BJ (cell line): ENCODE measurements around the gene SDCCAG8. TPM values are rescaled to one million over a fixed set of nuclear protein-coding genes. Genes with fewer than 3 reads are reported as not detected.

Experiments used
- CTCF ChIA-PET: fragments of 350-600 bp; formaldehyde crosslinking; extraction: SDS; loops from one replicate; lab custom pipeline; 2021; ENCODE audit warnings: antibody characterized with exemption, inconsistent platforms; lab: Yijun Ruan, JAX
- POLR2A ChIA-PET: fragments of 300-600 bp; sonication (Branson Sonifier 250); formaldehyde crosslinking; extraction: SDS; loops from one replicate; lab custom pipeline; 2021; ENCODE audit warnings: antibody characterized with exemption; lab: Charles Lee
- DNase-seq: peaks from one replicate; pipeline ENCODE4 v3.0.0-alpha.2; 2011; ENCODE audit warnings: low read depth
- H3K27me3 ChIP-seq: 2 replicates; pipeline ENCODE4 v1.6.0; 2011; ENCODE audit warnings: low read length; ENCODE audit not compliant: control insufficient read depth, insufficient read depth
- H3K36me3 ChIP-seq: 2 replicates; pipeline ENCODE4 v1.5.1; 2011; ENCODE audit warnings: low read length; ENCODE audit not compliant: control insufficient read depth, insufficient read depth
- H3K4me3 ChIP-seq: 2 replicates; pipeline ENCODE4 v1.5.1; 2011; ENCODE audit warnings: low read depth, mild to moderate bottlenecking, control low read depth, low read length
- polyA plus RNA-seq: library from polyadenylated mRNA; depleted of rRNA; stranded (reverse); fragments of >200 nt; gene quantifications from 2 replicates; pipeline ENCODE4 v1.2.3, GENCODE V29; 2011
- TF ChIP-seq, protein P1 (sequence below): IDR thresholded peaks from 2 replicates; pipeline ENCODE4 v1.5.1; 2011; ENCODE audit warnings: low read depth, mild to moderate bottlenecking, control low read depth, inconsistent platforms, low read length, moderate library complexity; ENCODE audit not compliant: insufficient read depth

Gene SDCCAG8
- polyA plus RNA-seq, 1 experiment, result 17.0 TPM

DNA sequence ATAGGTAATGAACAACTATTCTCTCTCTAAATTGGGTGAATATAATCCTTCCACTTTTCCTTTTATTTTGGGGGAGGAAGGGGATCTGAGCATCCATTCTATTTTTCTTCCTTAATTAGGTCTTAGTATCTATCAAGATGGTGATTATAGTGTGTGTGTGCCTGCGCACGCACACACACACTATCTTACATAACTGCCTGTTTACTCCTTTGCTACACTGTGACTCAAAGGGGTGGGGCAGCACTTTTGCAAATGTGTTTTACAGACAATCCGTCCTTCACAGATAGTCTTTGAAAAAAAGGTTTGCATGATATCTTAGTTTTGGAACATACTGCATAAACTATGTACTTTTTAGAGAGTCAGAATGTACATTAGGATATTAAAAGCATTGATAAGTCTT is 191.5 kb downstream of the SDCCAG8 start:
- H3K4me3 ChIP-seq, result no peak overlapping the region
- POLR2A ChIA-PET, result no interaction called here
- no peaks in the 10 kb centered on the region for H3K36me3 ChIP-seq
- TF ChIP-seq, protein P1, sequence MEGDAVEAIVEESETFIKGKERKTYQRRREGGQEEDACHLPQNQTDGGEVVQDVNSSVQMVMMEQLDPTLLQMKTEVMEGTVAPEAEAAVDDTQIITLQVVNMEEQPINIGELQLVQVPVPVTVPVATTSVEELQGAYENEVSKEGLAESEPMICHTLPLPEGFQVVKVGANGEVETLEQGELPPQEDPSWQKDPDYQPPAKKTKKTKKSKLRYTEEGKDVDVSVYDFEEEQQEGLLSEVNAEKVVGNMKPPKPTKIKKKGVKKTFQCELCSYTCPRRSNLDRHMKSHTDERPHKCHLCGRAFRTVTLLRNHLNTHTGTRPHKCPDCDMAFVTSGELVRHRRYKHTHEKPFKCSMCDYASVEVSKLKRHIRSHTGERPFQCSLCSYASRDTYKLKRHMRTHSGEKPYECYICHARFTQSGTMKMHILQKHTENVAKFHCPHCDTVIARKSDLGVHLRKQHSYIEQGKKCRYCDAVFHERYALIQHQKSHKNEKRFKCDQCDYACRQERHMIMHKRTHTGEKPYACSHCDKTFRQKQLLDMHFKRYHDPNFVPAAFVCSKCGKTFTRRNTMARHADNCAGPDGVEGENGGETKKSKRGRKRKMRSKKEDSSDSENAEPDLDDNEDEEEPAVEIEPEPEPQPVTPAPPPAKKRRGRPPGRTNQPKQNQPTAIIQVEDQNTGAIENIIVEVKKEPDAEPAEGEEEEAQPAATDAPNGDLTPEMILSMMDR, result no peak
- DNase-seq, result peak; percentile 5
- no peaks in the 10 kb centered on the region for H3K27me3 ChIP-seq
- CTCF ChIA-PET, result no interaction called here

DNA sequence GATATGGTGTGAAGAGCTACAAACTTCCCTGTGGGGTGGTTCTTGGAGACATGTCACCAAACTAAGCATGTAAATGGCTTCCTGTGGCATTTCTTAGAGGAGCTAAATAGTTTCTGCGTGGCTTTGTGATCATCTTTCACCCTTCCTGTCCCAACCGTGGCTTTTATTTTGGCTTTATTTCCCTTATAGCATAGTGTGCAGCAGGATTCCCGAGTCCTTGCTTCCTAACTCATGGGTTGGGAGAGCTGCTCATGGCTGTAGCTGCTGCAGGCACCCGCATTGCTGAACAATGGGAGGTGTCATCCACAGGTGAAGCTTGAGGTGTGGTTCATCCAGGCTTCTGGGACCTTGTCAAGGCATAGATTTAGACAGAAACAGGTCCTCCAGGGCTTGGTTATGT is 192.0 kb downstream of the SDCCAG8 start:
- no peaks in the 10 kb centered on the region for H3K36me3 ChIP-seq
- H3K27me3 ChIP-seq, result no peaks in the 10 kb centered on the region
- POLR2A ChIA-PET, result no interaction called here
- no peak for DNase-seq
- CTCF ChIA-PET, result no interaction called here
- TF ChIP-seq, protein P1, result no peak
- no peak overlapping the region for H3K4me3 ChIP-seq

DNA sequence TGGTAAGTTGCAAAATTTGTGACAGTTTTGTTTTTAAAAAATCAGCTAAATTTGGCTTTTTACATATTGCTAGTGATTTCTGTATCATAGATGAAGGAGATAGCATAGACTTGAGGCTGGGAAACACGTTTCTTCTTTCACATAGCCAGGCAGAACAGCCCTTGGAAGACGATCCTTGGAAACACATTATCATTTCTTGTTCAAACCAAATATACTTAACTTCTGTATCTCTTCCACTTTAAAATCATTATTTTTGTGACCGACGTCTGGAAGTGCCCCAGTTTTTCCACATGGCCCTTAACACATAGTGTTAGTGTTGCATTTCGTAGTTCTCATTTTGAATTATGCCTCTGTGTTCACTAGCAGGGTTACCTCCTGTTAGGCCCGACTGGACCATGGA is 193.5 kb downstream of the SDCCAG8 start:
- Histone ChIP-seq H3K4me3 (no peak overlapping the region), H3K36me3 (no peaks in the 10 kb centered on the region), H3K27me3 (no peaks in the 10 kb centered on the region)
- ChIA-PET POLR2A (no interaction called here), CTCF (no interaction called here)
- TF ChIP-seq, protein P1, result no peak
- no peak for DNase-seq

DNA sequence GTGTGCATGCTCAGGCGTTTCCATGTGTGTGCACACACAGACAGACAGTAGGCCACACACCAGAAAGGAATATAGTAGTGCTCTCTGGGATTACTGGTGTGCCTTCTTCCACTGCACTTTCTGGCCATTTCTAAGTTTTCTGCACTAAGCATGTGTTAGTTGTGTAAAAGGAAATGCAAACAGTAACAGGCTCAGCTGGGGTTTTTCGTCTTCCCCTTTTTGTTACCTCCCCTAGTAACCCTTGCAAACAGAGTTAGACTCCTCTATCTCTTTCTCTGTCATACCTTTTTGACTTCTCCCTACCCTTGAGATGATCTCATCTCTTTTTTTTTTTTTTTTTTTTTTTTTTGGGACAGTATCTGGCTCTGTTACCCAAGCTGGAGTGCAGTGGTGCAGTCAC is 196.3 kb downstream of the SDCCAG8 start:
- DNase-seq, result no peak
- Histone ChIP-seq H3K36me3 (no peaks in the 10 kb centered on the region), H3K4me3 (no peak overlapping the region), H3K27me3 (no peaks in the 10 kb centered on the region)
- POLR2A ChIA-PET, result no interaction called here
- TF ChIP-seq, protein P1, result no peak
- CTCF ChIA-PET, result no interaction called here

DNA sequence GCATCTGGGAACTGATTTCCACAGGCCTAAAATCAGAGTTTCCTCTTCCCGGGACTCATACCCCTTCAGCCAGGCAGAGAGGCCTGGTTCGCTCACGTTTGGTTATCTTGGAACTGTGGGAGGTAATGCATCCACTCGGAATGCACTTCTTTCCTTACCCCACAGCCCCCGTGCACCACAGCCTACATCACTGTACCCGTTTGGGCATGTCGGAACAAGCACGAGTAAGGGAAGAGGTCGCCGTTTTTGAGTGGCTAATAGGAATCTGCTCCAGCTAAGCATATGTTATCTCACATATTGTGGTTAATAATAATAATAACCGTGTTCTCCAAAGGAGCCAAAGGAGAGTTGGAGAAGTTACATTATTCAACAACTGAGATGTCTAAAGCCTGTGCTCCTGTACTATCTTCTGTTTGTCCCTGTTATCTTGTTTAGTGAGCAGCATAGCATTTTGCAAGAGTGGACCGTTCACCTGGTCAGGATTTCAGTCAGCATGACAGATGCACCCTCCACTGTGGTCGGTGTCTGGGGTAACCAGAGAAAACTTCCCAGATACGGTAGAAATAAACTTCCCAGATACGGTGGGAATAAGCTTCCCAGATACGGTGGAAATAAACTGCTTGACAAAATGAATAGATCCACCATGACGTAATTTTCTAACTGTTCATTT is 198.6 kb downstream of the SDCCAG8 start:
- CTCF ChIA-PET, result interaction anchor here (0.9 kb wide), 1 partner anchor 12 kb away, joined by 4 read pairs; no protein-coding TSS in a partner anchor
- POLR2A ChIA-PET, result no interaction called here
- no peak for DNase-seq
- no peak overlapping the region for H3K4me3 ChIP-seq
- H3K27me3 ChIP-seq, result no peaks in the 10 kb centered on the region
- no peaks in the 10 kb centered on the region for H3K36me3 ChIP-seq
- TF ChIP-seq, protein P1, result no peak
